HEK293T (cell line): Measurements from ENCODE around the gene ELF1.

Source experiments
- CTCF ChIA-PET: fragments of 350-600 bp; formaldehyde crosslinking; extraction: SDS; loops from one replicate; lab custom pipeline; 2021; ENCODE audit warnings: antibody characterized with exemption, inconsistent platforms; lab: Yijun Ruan, JAX
- POLR2A ChIA-PET: fragments of 350-600 bp; formaldehyde crosslinking; extraction: SDS; loops from one replicate; lab custom pipeline; 2020; ENCODE audit warnings: antibody characterized with exemption, inconsistent platforms; lab: Yijun Ruan, JAX
- DNase-seq: peaks from one replicate; pipeline ENCODE4 v3.0.0; 2012; ENCODE audit warnings: mixed read lengths; ENCODE audit errors: extremely low spot score
- ARNT ChIP-seq: fragments of 450-650 bp; IDR thresholded peaks from 2 replicates; pipeline ENCODE4 v1.6.1; 2017; ENCODE audit warnings: mild to moderate bottlenecking
- BHLHE40 ChIP-seq: fragments of 450-650 bp; IDR thresholded peaks from 2 replicates; pipeline ENCODE4 v1.6.1; 2016; ENCODE audit warnings: mild to moderate bottlenecking, moderate library complexity, borderline replicate concordance
- CTBP1 ChIP-seq: fragments of 450-650 bp; IDR thresholded peaks from 2 replicates; pipeline ENCODE4 v1.6.1; 2016; ENCODE audit warnings: borderline replicate concordance
- ELF4 ChIP-seq: fragments of 450-650 bp; IDR thresholded peaks from 2 replicates; pipeline ENCODE4 v1.6.1; 2017; ENCODE audit warnings: antibody characterized with exemption
- FOXA1 ChIP-seq: fragments of 450-650 bp; IDR thresholded peaks from 2 replicates; pipeline ENCODE4 v1.6.1; 2016; ENCODE audit warnings: mild to moderate bottlenecking
- FOXK2 ChIP-seq: fragments of 450-650 bp; IDR thresholded peaks from 2 replicates; pipeline ENCODE4 v1.6.1; 2016; ENCODE audit warnings: mild to moderate bottlenecking
- FOXM1 ChIP-seq: fragments of 450-650 bp; IDR thresholded peaks from 2 replicates; pipeline ENCODE4 v1.6.1; 2017; ENCODE audit warnings: mild to moderate bottlenecking, borderline replicate concordance
- HDGF ChIP-seq: fragments of 450-650 bp; IDR thresholded peaks from 2 replicates; pipeline ENCODE4 v1.6.1; 2017; ENCODE audit warnings: antibody characterized with exemption, borderline replicate concordance
- L3MBTL2 ChIP-seq: fragments of 450-650 bp; conservative IDR thresholded peaks from 2 replicates; pipeline ENCODE4 v1.6.1; 2016; ENCODE audit warnings: mild to moderate bottlenecking
- LEF1 ChIP-seq: fragments of 450-650 bp; IDR thresholded peaks from 2 replicates; pipeline ENCODE4 v1.6.1; 2017; ENCODE audit warnings: mild to moderate bottlenecking, borderline replicate concordance
- NFRKB ChIP-seq: fragments of 450-650 bp; IDR thresholded peaks from 2 replicates; pipeline ENCODE4 v1.6.1; 2016; ENCODE audit warnings: mild to moderate bottlenecking, moderate library complexity
- SP1 ChIP-seq: fragments of 450-650 bp; IDR thresholded peaks from 2 replicates; pipeline ENCODE4 v1.6.1; 2017
- SUZ12 ChIP-seq: fragments of 450-650 bp; IDR thresholded peaks from 2 replicates; pipeline ENCODE4 v1.6.1; 2016; ENCODE audit warnings: mild to moderate bottlenecking
- TARDBP ChIP-seq: fragments of 450-650 bp; IDR thresholded peaks from 2 replicates; pipeline ENCODE4 v1.6.1; 2016
- ZNF384 ChIP-seq: fragments of 450-650 bp; IDR thresholded peaks from 2 replicates; pipeline ENCODE4 v1.6.1; 2016
- TF ChIP-seq, protein P1 (sequence below): fragments of 450-650 bp; IDR thresholded peaks from 2 replicates; pipeline ENCODE4 v1.6.1; 2016

ELF1 gene

DNA sequence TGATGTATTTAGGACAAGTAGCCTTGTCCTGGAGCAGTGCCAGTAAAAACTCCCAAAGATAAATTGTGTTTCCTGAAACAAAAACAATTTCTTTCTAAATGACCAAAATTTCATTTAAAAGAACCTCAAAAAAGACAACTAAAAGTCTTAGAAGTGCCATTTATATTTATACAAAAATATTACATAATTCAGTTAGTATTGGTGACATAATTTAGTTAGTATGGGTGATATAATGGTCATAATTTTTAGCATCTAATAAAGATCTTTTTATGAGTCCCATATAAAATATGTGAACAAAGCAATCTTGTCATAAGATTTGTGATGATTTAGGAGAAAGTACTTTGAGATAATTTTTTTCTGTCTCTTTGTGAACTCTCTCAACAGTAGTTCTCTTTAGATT, 76.0 kb downstream of the ELF1 start:
- POLR2A ChIA-PET = no interaction called here
- DNase-seq = no peak
- TF ChIP-seq TARDBP = no peak
- TF ChIP-seq, protein P1, sequence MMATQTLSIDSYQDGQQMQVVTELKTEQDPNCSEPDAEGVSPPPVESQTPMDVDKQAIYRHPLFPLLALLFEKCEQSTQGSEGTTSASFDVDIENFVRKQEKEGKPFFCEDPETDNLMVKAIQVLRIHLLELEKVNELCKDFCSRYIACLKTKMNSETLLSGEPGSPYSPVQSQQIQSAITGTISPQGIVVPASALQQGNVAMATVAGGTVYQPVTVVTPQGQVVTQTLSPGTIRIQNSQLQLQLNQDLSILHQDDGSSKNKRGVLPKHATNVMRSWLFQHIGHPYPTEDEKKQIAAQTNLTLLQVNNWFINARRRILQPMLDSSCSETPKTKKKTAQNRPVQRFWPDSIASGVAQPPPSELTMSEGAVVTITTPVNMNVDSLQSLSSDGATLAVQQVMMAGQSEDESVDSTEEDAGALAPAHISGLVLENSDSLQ = no peak
- no peak for TF ChIP-seq ZNF384
- TF ChIP-seq FOXK2 = no peak
- no peak for TF ChIP-seq ELF4
- TF ChIP-seq CTBP1 = no peak
- no peak for TF ChIP-seq BHLHE40
- TF ChIP-seq L3MBTL2 = no peak
- no peak for TF ChIP-seq FOXM1
- no peak for TF ChIP-seq SP1
- CTCF ChIA-PET = no interaction called here

DNA sequence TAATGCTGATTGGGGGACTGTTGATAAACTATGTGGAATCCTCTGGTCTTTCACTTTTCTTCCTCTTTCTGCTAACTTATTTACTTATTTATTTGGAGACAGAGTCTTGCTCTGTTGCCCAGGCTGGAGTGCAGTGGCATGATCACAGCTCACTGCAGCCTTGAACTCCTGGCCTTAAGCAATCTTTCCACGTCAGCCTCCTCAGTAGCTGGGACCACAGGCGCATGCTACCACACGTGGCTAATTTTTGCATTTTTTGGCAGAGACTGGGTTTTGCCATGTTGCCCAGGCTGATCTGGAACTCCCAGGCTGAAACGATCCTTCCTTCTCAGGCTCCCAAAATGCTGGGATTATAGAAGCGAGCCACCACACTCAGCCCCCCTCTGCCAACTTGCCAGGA, 77.5 kb downstream of the ELF1 start:
- ChIA-PET CTCF (no interaction called here), POLR2A (no interaction called here)
- DNase-seq = no peak
- TF ChIP-seq SUZ12 (no peak), LEF1 (no peak), FOXM1 (no peak), TARDBP (no peak), L3MBTL2 (no peak), FOXK2 (no peak), SP1 (no peak), ZNF384 (no peak), ELF4 (no peak), HDGF (no peak)
- TF ChIP-seq, protein P1 = no peak

DNA sequence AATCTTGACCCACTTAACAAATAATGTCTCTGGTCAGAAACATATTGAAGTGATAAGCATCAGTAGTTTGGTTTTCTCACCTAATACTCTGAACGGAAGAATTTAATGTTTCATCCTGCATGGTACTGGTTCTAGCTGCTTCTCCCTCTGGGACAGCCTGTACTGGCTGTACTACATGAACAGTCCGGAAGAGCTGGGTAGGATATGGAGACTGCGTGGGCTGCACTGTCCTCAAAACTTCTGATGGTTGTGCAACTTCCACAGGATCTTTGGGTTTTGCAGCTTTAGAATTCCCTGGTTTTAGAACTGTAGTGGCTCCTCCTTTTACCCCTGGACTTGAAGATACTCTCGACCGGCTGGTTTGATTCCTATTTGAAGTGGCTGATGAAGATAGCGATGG, 78.3 kb downstream of the ELF1 start:
- DNase-seq = no peak
- TF ChIP-seq ELF4 = no peak
- no peak for TF ChIP-seq NFRKB
- TF ChIP-seq BHLHE40 = no peak
- TF ChIP-seq, protein P1 = no peak
- no peak for TF ChIP-seq SUZ12
- no peak for TF ChIP-seq L3MBTL2
- no peak for TF ChIP-seq FOXM1
- TF ChIP-seq ZNF384 = no peak
- POLR2A ChIA-PET = no interaction called here
- CTCF ChIA-PET = no interaction called here

DNA sequence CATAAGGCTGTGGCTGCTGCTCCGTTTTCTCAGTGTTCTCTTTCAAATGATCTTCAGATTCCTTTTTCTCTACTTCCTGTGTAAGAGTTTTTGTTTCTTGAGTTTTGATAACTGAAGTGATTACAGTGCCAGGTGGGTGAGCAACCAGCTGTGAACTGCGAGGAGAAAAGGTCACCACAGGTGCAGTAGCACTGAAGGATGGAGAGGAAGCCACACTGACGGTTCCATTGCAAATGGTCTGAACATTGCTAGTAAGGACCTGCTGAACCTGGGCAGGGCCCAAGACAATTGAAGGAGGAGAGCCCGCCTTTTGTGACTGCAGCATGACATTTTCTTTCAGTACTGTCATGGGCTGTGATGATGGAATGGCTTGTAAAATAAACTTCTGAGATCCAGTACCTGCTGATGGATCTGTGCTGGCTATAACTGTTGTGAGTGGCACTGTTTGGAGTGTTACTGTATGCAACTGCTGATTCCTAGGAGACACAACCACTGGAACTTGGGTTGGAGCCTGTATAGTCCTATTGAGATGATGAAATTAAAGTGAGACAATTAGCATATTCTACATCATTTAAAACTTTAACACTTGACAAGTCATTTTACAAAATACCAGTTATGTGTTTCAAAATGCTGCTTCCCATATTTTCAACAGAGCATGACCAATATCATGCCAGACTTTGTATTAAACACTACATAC, 85.5 kb downstream of the ELF1 start:
- ChIA-PET POLR2A (no interaction called here), CTCF (no interaction called here)
- DNase-seq = no peak
- TF ChIP-seq ARNT = no peak
- TF ChIP-seq SUZ12 = no peak
- no peak for TF ChIP-seq CTBP1
- TF ChIP-seq FOXA1 = no peak
- no peak for TF ChIP-seq FOXK2
- TF ChIP-seq BHLHE40 = no peak
- TF ChIP-seq, protein P1 = no peak
- no peak for TF ChIP-seq TARDBP
- no peak for TF ChIP-seq HDGF
- TF ChIP-seq FOXM1 = no peak
- no peak for TF ChIP-seq ELF4
- no peak for TF ChIP-seq SP1
- no peak for TF ChIP-seq LEF1
- no peak for TF ChIP-seq ZNF384
- no peak for TF ChIP-seq NFRKB
- no peak for TF ChIP-seq L3MBTL2

DNA sequence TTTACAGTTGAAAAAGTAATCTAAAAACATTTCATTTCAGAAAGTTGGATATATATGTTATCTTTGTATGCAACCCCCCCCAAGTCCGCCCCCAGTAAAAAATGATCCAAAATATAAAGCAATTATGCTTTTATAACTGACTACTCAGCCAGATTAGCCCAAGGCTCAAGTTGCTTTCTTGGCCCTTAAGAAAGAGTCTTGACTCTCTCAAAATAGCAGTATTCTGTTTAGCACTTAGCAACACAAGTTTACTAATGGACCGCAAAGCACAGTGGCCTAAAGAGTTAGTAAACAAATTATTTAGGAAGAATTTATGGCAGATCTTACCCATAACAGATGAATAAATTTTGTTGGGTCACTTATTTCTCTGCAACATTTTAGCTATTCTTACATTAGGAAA, 86.9 kb downstream of the ELF1 start:
- TF ChIP-seq ZNF384 = no peak
- TF ChIP-seq FOXK2 = no peak
- TF ChIP-seq L3MBTL2 = no peak
- no peak for TF ChIP-seq HDGF
- TF ChIP-seq ARNT = no peak
- no peak for TF ChIP-seq ELF4
- no peak for TF ChIP-seq FOXM1
- TF ChIP-seq NFRKB = no peak
- TF ChIP-seq SP1 = no peak
- no peak for TF ChIP-seq BHLHE40
- TF ChIP-seq, protein P1 = no peak
- TF ChIP-seq TARDBP = no peak
- TF ChIP-seq CTBP1 = no peak
- TF ChIP-seq FOXA1 = no peak
- TF ChIP-seq LEF1 = no peak
- ChIA-PET CTCF (no interaction called here), POLR2A (interaction anchor here (0.5 kb wide), 1 partner anchor 11 kb away, joined by 3 read pairs; no protein-coding TSS in a partner anchor)
- no peak for DNase-seq
